Measurements from ENCODE around the gene GULP1. TPM values are rescaled to one million over a fixed set of nuclear protein-coding genes. Genes with fewer than 3 reads are reported as not detected.
"Not testable (repeated sequence)": the region's sequence is repeated elsewhere in the genome, so short reads cannot be mapped to it uniquely, and the experiment has no call there.

Gene GULP1
- total RNA-seq, 2 experiments from 2014 or later: not detected

- H3K4me3 Mint-ChIP-seq; H3K9me3 Mint-ChIP-seq; H3K27ac Mint-ChIP-seq; H3K36me3 Mint-ChIP-seq; H3K4me1 Mint-ChIP-seq; DNase-seq; POLR2A ChIA-PET; ATAC-seq (ENCODE audit: low read depth): not testable (repeated sequence)
- peaks cover 14% of the 10 kb centered on the region for H3K27me3 Mint-ChIP-seq
Measured at GRCh38 chr2:188298937-188299371, 7.3 kb downstream of the GULP1 start.

GRCh38 chr2:188303363-188304031, 11.8 kb downstream of the GULP1 start:
- Mint-ChIP-seq H3K36me3 (no peaks in the 10 kb centered on the region), H3K27me3 (peaks cover 3% of the 10 kb centered on the region), H3K4me1 (no peaks in the 10 kb centered on the region), H3K27ac (no peak overlapping the region), H3K9me3 (no peaks in the 10 kb centered on the region), H3K4me3 (no peak overlapping the region)
- ATAC-seq (ENCODE audit: low read depth): no peak
- POLR2A ChIA-PET: no interaction called here
- no peak for DNase-seq

- no peaks in the 10 kb centered on the region for H3K36me3 Mint-ChIP-seq
- ATAC-seq (ENCODE audit: low read depth) (no peak), DNase-seq (no peak)
- no peaks in the 10 kb centered on the region for H3K27me3 Mint-ChIP-seq
- H3K27ac Mint-ChIP-seq: no peak overlapping the region
- no peak overlapping the region for H3K4me3 Mint-ChIP-seq
- H3K4me1 Mint-ChIP-seq: no peaks in the 10 kb centered on the region
- POLR2A ChIA-PET: no interaction called here
- no peaks in the 10 kb centered on the region for H3K9me3 Mint-ChIP-seq
Measured at GRCh38 chr2:188305271-188305670, 13.6 kb downstream of the GULP1 start.

GRCh38 chr2:188306271-188306670, 14.6 kb downstream of the GULP1 start:
- no peak overlapping the region for H3K4me3 Mint-ChIP-seq
- POLR2A ChIA-PET: no interaction called here
- no peak overlapping the region for H3K27ac Mint-ChIP-seq
- no peaks in the 10 kb centered on the region for H3K36me3 Mint-ChIP-seq
- DNase-seq (no peak), ATAC-seq (ENCODE audit: low read depth) (no peak)
- no peaks in the 10 kb centered on the region for H3K4me1 Mint-ChIP-seq
- no peaks in the 10 kb centered on the region for H3K27me3 Mint-ChIP-seq
- H3K9me3 Mint-ChIP-seq: no peaks in the 10 kb centered on the region

- Mint-ChIP-seq H3K27ac (no peak overlapping the region), H3K36me3 (no peaks in the 10 kb centered on the region), H3K27me3 (no peaks in the 10 kb centered on the region), H3K4me3 (no peak overlapping the region), H3K4me1 (no peaks in the 10 kb centered on the region), H3K9me3 (no peaks in the 10 kb centered on the region)
- no peak for ATAC-seq (ENCODE audit: low read depth)
- POLR2A ChIA-PET: no interaction called here
- no peak for DNase-seq
Measured at GRCh38 chr2:188307850-188308283, 16.2 kb downstream of the GULP1 start.

GRCh38 chr2:188308483-188308882, 16.8 kb downstream of the GULP1 start:
- Mint-ChIP-seq H3K27me3 (no peaks in the 10 kb centered on the region), H3K4me1 (no peaks in the 10 kb centered on the region), H3K27ac (no peak overlapping the region), H3K4me3 (no peak overlapping the region), H3K9me3 (no peaks in the 10 kb centered on the region), H3K36me3 (no peaks in the 10 kb centered on the region)
- POLR2A ChIA-PET: no interaction called here
- DNase-seq: no peak
- no peak for ATAC-seq (ENCODE audit: low read depth)

GRCh38 chr2:188309364-188309763, 17.7 kb downstream of the GULP1 start:
- Mint-ChIP-seq H3K4me3 (no peak overlapping the region), H3K4me1 (no peaks in the 10 kb centered on the region), H3K27me3 (no peaks in the 10 kb centered on the region), H3K27ac (no peak overlapping the region), H3K9me3 (peaks cover 2% of the 10 kb centered on the region), H3K36me3 (no peaks in the 10 kb centered on the region)
- no peak for ATAC-seq (ENCODE audit: low read depth)
- no peak for DNase-seq
- POLR2A ChIA-PET: no interaction called here

GRCh38 chr2:188314314-188315054, 22.8 kb downstream of the GULP1 start:
- Mint-ChIP-seq H3K27ac (no peak overlapping the region), H3K4me3 (no peak overlapping the region), H3K4me1 (no peaks in the 10 kb centered on the region), H3K27me3 (no peaks in the 10 kb centered on the region), H3K36me3 (no peaks in the 10 kb centered on the region), H3K9me3 (peaks cover 4% of the 10 kb centered on the region)
- POLR2A ChIA-PET: no interaction called here
- ATAC-seq (ENCODE audit: low read depth) (no peak), DNase-seq (no peak)

GRCh38 chr2:188315750-188316149, 24.1 kb downstream of the GULP1 start:
- POLR2A ChIA-PET: no interaction called here
- no peak for DNase-seq
- Mint-ChIP-seq H3K27ac (no peak overlapping the region), H3K27me3 (no peaks in the 10 kb centered on the region), H3K4me1 (no peaks in the 10 kb centered on the region), H3K4me3 (no peak overlapping the region), H3K9me3 (peaks cover 4% of the 10 kb centered on the region), H3K36me3 (no peaks in the 10 kb centered on the region)
- no peak for ATAC-seq (ENCODE audit: low read depth)

- DNase-seq (no peak), ATAC-seq (ENCODE audit: low read depth) (no peak)
- Mint-ChIP-seq H3K4me3 (no peak overlapping the region), H3K4me1 (no peaks in the 10 kb centered on the region), H3K27ac (no peak overlapping the region), H3K9me3 (peaks cover 4% of the 10 kb centered on the region), H3K27me3 (no peaks in the 10 kb centered on the region), H3K36me3 (no peaks in the 10 kb centered on the region)
- POLR2A ChIA-PET: no interaction called here
Measured at GRCh38 chr2:188316342-188316741, 24.7 kb downstream of the GULP1 start.

GRCh38 chr2:188316791-188317423, 25.2 kb downstream of the GULP1 start:
- Mint-ChIP-seq H3K4me1 (no peaks in the 10 kb centered on the region), H3K9me3 (peaks cover 4% of the 10 kb centered on the region), H3K36me3 (no peaks in the 10 kb centered on the region), H3K27me3 (no peaks in the 10 kb centered on the region), H3K4me3 (no peak overlapping the region), H3K27ac (no peak overlapping the region)
- no peak for DNase-seq
- no peak for ATAC-seq (ENCODE audit: low read depth)
- POLR2A ChIA-PET: no interaction called here

GRCh38 chr2:188318161-188318749, 26.6 kb downstream of the GULP1 start:
- no peaks in the 10 kb centered on the region for H3K4me1 Mint-ChIP-seq
- no peak overlapping the region for H3K27ac Mint-ChIP-seq
- H3K27me3 Mint-ChIP-seq: no peaks in the 10 kb centered on the region
- POLR2A ChIA-PET: no interaction called here
- H3K9me3 Mint-ChIP-seq: peaks cover 4% of the 10 kb centered on the region
- ATAC-seq (ENCODE audit: low read depth) (no peak), DNase-seq (no peak)
- H3K36me3 Mint-ChIP-seq: no peaks in the 10 kb centered on the region
- no peak overlapping the region for H3K4me3 Mint-ChIP-seq

- H3K4me3 Mint-ChIP-seq: no peak overlapping the region
Measured at GRCh38 chr2:188319838-188320237, 28.2 kb downstream of the GULP1 start.

GRCh38 chr2:188320861-188321260, 29.2 kb downstream of the GULP1 start:
- Mint-ChIP-seq H3K27ac (no peak overlapping the region), H3K4me1 (no peaks in the 10 kb centered on the region), H3K4me3 (no peak overlapping the region), H3K9me3 (no peaks in the 10 kb centered on the region), H3K36me3 (no peaks in the 10 kb centered on the region), H3K27me3 (no peaks in the 10 kb centered on the region)
- POLR2A ChIA-PET: no interaction called here
- ATAC-seq (ENCODE audit: low read depth) (no peak), DNase-seq (no peak)

More at GRCh38 chr2:188319838-188320237, 28.2 kb downstream of the GULP1 start:
- H3K36me3 Mint-ChIP-seq: no peaks in the 10 kb centered on the region
- POLR2A ChIA-PET: no interaction called here
- H3K4me1 Mint-ChIP-seq: no peaks in the 10 kb centered on the region
- ATAC-seq (ENCODE audit: low read depth): no peak
- DNase-seq: no peak
- H3K27me3 Mint-ChIP-seq: no peaks in the 10 kb centered on the region
- no peak overlapping the region for H3K27ac Mint-ChIP-seq
- peaks cover under 1% of the 10 kb centered on the region for H3K9me3 Mint-ChIP-seq

All from activated naive CD8-positive, alpha-beta T cell treated with anti-CD3 and anti-CD28 coated beads, Interleukin-2, amount 10 ng/mL, durations not matched to agents 7 days and 5 days (primary cell).